Activated CD4-positive, alpha-beta T cell treated with anti-CD3 and anti-CD28 coated beads, Interleukin-2, amount 50 U/mL, for 48 hours (primary cell): ENCODE results near the gene GNG7.
A peak's percentile ranks its signal among the peaks of the same experiment; 100 is the strongest.
"Not testable (repeated sequence)": the region's sequence is repeated elsewhere in the genome, so short reads cannot be mapped to it uniquely, and the experiment has no call there.

Source experiments
- DNase-seq, 2 experiments: peaks; one replicate each; pipeline ENCODE4 v3.0.0-alpha.2; 2020

The GNG7 gene

DNA sequence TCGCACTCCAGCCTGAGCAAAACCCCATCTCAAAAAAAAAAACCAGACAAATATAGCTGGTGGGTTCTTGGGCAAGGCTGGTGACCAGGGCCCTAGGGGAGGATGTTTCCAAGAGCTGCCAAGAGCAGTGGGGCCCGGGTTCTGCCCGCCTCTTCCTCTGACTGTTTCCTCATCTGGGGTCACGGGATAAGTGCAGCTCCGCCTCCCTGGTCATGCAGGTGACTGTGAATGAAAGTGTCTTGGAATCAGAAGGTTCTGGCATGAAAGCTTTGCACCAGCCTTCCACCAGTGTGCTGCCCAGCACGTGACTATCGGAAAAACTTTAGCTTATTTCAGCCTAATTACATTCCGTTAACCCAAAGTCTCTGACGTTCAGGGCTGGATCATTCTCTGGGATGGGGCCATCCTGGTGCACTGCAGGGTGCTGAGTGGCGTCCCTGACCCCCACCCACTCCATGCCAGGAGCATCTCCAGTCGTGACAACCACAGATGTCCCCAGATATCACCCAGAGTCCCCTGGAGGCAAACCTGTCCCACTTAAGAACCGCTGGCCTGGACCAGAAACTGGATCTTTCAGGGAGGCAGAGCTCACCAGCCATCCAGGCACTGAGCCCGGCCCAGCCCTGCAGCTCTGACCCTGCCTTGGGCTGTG is 85.6 kb downstream of the GNG7 start:
- DNase-seq: no peak

DNA sequence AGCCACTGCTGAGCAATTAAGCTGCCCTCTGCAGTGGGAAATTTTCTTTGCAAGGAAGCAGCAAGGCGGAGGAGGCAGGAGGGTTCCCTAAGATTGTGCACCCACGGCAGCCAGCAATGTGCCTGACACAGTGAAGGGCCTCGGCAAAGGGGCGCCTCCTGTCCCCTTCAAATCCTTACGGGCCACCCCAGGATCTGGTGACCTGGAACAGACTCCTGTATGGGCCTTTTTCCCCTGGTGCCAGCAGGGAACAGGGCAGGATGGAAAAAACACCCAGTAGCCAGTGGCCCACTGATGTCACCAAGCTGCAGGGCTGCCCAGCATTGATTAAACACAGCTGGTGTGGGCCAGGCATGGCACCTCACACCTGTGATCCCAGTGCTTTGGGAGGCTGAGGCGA is 86.7 kb downstream of the GNG7 start:
- no peak for DNase-seq

DNA sequence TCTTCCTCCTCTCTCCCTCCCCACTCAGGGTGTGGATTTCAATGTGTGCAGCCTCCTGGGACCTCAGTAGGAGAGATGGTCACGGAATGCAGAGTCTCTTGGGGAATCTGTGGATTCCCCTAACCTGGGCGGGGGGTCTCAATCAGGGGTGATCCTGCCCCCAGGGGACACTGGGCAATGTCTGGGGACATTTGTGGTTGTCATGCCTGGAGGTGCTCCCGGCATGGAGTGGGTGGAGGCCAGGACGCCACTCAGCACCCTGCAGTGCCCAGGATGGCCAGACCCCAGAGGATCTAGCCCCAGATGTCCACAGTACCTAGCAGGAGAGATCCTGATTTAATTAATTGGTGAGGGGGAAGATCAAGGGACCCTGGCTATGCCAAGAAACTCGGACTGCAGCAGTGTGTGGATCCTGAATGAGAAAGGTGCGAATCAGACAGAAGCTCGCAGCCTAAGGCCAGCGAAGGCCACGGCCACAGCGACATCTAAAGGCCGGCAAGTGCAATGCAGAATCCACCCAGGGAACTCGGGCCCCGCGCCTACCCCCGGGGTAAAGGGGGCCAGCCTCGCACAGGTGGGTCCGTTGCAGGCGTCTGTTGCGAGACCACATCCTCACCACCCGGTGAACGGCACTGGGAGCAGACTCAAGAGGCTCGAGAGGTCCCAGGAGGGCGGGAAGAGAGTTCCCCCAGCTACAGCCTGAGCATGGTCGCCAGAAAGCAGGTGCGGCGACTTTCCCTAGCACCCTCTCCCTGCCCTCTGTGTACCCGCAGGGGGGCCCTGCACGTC is 88.8 kb downstream of the GNG7 start:
- peak; percentile 63 to 70 for DNase-seq

DNA sequence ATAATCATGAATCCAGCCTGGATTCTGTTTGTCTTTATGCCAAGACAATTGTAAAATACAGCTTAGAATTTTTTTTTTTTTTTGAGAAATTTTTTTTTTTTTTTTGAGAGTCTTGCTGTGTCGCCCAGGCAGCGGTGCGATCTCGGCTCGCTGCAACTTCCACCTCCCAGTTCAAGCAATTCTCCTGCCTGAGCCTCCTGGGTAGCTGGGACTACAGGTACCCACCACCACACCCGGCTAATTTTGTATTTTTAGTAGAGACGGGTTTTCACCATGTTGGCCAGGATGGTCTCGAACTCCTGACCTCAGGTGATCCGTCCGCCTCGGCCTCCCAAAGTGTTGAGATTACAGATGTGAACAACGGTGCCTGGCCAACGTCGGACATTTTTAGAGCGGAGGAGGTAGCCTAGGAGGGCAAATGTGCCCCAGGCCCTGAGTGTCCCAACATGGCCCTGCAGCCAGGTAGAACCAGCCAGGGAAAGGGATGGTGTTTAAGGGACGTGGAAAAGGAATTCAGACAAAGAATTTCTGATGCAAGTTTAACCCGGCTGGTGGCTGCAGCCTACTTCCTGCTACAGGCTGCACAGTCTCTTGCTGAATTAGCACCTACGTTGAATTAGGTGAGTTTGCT is 89.8 kb downstream of the GNG7 start:
- no peak for DNase-seq

DNA sequence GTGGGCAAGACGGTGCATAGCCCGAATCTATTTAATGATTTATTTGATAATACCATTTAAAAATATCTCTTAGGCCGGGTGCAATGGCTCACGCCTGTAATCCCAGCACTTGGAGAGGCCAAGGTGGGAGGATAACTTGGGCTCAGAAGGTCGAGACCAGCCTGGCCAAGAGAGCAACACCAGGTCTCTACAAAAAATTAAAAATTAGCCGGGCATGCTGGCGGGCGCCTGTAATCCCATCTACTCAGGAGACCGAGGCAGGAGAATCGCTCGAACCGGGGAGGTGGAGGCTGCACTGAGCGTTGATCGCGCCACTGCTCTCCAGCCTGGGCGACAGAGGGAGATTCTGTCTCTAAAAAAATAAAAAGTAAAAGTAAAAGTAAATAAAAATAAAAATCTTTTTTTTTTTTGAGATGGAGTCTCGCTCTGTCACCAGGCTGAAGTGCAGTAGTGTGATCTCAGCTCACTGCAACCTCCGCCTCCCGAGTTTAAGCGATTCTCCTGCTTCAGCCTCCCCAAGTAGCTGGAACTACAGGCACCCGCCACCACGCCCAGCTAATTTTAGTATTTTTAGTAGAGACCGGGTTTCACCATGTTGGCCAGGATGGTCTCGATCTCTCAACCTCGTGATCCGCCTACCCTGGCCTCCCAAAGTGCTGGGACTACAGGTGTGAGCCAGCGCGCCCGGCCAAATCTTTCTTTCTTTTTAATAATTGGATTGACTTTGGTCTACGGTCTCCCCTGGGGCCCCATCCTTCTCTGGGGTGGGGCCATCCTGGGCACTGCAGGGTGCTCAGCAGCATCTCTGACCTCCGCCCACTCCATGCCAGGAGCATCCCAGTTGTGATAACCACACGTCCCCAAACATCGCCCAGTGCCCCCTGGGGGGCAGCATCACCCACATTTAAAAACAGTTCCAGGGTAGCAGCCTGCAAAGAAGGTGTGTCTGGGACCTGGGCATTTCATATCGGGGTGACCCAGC is 90.7 kb downstream of the GNG7 start:
- DNase-seq: no peak

DNA sequence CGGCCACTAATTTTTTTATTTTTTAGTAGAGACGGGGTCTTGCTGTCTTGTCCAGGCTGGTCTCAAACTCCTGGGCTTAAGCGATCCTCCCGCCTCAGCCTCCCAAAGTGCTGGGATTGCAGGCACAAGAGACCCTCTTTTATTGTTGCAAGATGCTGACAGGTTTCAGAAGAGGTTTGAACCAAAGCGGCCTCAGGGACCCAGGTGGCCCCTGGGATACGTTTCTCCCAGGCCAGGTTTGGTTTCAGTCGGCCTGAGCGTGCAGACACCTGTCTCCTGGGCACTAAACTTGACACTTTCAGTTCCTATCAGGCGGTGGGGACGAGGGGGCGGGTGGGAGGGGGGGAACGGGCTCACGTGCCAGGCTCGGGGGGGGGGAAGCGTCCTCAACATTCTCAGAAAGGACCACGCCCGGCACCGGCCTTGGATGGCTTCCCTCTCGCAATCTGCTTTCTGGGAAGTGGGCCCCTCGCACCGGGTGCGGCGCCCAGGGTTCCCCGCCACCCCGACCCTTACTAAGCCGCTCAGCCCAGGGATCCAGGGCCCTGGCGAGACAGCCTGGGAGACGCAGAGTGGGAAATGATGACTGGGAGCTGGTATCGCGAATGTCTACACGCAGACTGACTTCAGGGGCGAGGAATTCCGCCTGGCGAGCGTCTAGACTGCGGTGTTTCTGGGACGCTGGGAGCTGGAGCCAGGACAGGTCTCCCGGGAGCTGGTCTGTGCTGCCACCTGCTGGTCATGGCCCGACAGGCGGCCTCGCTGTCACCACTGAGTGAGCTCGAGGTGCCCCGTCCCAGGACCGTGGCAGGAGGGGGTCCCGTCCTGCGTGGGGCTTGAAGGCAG is 91.6 kb downstream of the GNG7 start:
- peak; percentile 95 for DNase-seq

DNA sequence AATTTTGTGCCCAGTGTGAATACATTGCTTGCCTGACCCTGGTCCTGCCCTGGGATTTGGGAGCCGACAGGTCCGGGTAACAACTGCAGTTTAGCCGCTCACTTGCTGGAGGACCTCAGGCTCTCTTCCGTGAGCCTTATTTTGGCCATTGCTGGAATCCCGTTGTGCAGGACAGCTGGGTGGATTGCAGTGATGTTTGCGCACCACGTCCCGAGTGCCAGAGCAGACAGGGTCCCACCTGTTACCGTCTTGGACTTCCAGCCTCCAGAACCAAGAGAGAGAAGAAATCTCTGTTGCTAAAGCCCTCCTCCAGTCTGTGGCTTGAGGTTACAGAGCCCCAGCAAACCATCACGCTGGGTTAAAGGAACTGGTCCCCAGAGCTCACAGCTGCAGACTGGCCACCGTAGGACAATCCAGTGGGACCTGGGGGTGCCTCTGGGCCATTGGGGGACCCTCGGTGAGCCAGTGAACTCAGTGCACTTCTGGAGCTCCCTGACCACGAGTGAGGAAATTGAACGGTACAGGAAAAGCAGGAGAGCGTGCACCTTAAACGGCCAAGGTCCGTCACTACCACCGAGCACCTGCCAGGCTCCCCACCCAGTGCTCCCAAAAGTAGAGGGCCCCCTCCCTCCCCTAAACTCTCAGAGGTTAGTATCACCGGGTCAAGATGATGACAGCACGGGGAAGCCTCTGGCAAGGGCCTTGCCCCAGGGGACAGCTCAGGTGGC is 92.9 kb downstream of the GNG7 start:
- DNase-seq: no peak

DNA sequence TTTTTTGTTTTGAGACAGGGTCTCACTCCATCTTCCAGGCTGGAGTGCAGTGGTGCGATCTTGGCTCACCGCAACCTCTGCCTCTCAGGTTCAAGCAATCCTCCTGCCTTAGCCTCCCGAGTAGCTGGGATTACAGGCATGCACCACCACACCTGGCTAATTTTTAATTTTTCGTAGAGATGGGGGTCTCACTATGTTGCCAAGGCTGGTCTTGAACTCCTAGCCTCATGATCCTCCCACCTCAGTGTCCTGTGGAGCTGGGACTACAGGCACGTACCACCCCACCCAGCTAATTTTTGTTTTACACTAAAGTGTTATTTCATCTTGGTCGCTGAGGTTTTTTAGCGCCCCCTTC is 93.5 kb downstream of the GNG7 start:
- not testable (repeated sequence) for DNase-seq

DNA sequence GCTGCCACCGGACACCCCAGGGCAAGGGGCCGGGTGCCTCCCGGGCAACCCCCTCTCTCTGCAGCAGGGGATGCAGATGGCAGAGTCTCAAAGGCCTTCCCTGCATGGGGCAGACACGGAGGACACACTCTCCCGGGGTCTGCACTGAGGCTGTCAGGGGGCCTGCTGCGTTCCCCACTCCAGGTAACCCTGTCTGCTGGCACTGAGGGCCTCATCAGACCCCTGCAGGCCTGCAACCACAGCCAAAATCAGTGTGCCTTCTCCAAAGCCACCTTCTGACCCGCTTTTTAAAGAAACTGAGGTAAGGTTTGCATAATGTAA is 93.9 kb downstream of the GNG7 start:
- no peak for DNase-seq

DNA sequence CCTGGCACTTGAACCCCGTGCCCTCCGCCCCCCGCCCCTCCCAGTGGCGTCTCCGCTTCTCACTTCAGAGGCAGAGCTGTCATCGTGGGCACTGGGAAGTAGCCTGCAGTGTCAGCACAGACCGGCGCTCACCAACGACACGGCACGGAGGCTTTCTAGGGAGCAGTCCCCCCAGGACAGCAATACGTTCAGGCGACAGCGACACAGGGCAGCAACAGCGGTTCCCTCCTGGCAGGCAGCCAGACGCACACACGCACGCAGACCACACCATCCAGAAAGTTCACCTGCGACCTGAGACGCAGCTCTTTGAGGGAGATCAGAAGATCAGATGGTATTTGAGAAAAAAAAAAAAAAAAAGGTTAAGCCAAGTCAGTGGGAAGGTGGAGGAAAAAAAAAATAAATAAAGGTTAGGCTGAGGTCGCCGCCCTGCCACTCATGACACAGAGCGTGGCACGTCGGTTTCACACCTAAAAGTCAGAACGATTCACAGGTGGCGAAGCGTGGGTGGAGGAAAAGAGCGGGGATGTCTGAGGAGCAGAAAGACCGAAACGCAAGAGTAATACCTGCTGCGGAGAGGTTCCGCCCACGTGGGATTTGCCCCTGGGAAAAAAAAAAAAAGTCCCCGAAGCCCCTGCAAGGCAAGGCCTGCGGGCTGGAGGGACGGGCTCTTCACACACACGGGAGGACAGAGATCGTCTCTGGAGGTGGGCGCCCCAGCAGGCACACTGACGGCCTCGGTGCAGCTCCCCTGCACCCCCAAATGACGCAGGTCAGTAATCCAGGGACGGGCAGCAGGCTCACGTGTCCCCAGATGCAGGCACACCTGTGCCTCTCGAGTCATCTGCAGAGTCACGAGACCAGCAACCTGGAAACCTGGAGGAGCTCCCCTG is 94.5 kb downstream of the GNG7 start:
- DNase-seq: peak; percentile 90 to 93

DNA sequence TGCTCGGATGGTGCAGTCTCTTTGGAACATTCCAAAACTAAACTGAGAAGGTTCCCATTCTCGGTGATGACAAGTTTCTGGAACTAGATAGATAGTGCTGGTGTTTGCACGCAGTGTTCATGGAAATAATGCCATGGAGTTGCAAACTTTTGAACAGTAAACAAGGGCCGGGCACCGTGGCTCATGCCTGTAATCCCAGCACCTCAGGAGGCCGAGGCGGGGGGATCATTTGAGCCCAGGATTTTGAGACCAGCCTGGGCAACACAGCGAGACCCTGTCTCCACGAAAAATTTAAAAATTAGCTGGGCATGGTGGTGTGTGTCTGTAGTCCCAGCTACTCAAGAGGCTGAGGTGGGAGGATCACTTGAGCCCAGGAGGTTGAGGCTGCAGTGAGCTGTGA is 95.7 kb downstream of the GNG7 start:
- not testable (repeated sequence) for DNase-seq

DNA sequence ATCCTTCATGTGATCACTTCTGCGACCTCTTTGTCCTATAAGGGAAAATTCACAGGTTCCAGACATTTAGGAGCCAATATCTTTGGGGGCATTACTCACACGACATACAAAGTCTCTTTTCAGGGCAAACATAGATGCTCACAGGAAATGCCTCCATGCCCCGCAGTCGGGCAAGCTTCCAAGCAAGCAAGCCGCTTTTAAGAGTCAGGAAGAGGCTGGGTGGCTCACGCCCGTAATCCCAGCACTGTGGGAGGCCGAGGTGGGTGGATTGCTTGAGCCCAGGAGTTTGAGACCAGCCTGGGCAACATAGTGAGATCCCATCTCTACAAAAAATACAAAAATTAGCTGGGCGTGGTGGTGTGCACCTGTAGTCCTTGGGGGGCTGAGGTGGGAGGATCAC is 96.6 kb downstream of the GNG7 start:
- not testable (repeated sequence) for DNase-seq

DNA sequence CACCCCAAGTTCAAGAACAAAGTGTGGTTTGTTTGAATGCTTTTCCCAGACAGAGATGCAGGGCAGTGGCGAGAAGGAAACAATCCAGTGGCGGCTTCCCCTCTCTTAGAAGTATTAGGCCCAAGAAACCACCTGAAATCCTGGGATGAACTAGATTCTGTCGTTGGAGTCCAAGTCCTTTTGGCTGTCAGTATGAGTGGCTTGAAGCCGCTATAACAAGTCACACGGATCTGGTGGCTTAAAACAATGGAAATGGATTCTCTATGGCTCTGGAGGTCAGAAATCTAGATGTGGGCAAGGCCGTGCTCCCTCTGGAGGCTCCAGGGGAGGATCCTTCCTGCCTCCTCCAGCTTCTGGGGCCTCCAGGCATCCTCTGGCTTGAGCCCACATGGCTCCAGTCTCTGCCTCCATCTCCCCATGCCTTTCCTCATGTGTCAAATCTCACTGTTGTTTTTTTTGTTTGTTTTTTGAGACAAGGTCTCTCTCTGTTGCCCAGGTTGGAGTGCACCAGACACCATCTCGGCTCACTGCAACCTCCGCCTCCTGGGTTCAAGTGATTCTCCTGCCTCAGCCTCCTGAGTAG is 97.7 kb downstream of the GNG7 start:
- no peak for DNase-seq

DNA sequence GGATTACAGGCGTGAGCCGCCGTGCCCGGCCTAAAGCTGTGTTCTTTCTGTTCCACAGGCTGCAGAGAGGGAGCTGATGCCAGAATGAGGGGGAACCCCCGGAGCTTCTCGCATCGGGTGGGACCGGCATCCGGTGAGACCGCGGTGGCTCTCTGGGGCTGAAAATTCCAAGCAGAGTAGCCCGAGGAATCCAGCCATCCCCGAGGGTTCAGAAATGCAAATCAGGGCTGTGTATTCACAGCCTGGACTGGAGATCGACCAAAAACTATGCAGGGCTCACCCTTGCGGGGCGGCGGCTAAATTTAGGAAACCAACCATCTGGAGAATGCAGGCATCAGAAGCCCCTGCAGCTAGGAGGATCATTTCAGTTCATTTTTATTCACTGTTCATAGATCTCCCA is 99.2 kb downstream of the GNG7 start:
- DNase-seq: no peak

DNA sequence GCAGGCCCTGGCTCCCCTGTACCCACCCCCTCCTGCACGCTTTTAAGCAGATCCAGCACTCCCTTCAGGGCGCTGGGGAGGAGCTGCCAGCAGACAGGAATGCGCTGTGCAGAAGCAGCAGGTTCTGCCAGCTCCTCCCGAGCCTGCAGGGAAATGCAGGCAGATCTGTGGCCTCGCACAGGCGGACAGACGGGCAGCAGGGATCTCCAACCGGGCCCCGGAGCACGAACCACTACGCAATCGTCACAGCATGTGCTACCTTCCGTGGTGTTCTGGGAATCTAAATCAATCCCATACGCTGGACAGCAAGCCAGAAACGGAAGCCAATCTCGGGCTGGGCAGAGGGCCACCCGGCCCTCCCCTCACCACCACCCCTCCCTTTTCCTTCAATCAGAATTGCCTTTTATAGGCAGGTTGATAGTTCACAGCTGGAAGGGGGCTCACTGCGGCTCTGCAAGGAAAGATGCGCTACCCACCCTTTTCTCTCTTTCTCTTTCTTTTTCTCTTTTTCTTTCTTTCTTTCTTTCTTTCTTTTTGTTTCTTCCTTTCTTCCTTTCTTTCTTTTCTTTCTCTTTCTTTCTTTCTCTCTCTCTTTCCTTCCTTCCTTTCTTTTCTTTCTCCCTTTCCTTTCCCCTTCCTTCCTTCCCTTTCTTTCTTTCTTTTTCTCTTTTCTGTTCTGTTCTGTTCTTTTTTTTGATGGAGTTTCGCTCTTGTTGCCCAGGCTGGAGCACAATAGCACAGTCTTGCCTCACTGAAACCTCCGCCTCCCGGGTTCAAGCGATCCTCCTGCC is 99.9 kb downstream of the GNG7 start:
- no peak for DNase-seq

DNA sequence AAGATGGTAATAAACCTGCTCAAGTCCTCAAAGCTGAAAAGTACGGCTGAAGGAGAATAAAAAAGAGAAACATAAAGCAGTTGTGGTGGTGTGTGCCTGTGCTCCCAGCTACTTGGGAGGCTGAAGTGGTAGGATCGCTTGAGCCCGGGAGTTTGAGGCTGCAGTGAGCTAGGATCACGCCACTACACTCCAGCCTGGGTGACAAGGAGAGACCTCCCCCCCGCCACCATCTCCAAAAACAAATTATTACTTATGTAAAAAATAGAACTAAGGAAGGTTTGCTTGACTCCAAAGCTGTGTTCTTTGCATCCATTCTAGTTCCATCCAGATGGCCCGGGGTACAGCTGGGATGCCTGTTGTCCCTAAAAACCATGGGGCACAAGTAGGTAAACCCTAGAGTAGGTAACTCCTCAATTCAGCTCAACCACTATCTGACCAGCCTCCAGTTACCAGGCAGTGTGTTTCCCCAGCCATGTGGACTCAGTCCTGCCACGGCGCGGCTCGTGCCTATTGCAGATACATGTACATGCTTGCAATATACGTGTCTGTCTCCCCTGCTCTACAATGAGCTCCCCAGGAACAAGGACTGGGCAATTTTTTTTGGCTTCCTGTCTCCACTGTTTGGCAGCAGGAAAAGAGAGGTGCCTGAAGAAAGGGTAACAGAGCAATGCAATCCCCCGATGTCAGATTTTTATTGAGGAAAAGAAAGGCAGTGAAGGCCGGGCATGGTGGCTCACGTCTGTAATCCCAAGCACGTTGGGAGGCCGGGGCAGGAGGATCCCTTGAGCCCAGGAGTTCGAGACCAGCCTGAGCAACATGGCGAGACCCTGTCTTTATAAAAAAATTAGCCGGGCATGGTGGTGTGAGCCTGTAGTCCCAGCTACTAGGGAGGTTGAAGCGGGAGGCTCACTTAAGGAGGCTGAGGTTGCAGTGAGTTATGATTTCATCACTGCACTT is 101.3 kb downstream of the GNG7 start:
- DNase-seq: no peak

DNA sequence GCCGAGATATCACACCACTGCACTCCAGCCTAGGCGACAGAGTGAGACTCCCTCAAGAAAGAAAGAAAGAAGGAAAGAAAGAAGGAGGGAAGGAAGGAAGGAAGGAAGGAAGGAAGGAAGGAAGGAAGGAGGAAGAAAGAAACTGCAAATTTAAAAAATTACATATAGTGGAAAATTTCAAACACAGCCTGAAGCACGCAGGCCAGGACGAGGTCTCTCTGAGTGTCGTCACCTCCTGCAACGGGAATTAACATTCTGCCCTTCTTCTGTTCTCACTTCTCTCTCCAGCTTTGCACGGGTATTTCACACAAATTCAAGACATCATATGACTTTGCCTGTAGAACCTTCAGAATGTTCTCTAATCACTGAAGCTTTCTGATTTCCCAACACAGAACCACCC is 108.2 kb downstream of the GNG7 start:
- DNase-seq: no peak

DNA sequence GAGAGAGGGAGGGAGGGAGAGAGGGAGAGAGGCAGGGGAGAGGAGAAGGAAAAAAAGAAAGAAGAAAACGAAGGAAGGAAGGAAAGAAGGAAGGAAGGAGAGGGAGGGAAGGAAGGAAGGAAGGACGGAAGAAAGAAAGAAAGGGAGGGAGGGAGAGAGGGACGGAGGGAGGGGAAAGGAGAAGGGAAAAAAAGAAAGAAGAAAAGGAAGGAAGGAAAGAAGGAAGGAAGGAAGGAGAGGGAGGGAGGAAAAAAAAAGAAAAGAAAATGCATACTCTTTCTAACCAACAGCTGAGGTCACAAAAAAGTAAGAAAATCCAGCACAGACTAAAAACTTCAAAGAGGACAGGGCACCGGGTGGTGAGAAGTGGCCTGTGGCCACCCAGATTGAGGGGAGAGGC is 109.7 kb downstream of the GNG7 start:
- no peak for DNase-seq
